ENCODE data around the gene ARHGAP42. TPM values are rescaled to one million over a fixed set of nuclear protein-coding genes. Genes with fewer than 3 reads are reported as not detected.

The ARHGAP42 gene
- total RNA-seq, 1 experiment from 2014 or later, result 11.5 TPM

DNA sequence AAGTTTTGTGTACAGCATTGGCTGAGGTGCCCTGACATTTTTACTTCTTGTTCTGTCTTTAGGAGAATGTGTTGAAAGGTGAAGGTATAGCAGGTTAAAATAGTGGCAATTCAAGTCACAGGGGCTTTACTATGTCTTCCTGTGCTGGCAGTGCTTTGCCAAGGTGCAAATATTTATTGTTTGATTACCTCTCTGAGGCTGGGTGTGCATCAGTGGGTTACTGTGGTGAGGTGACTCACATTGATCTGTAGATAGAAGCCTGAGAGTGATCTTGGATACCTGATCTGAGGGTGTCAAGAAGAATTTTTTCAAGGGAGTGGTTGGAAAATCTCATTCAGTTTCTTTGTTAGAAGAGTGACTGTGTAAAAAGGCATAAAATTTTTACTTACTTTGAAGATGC, 90.0 kb downstream of the ARHGAP42 start:
- in situ Hi-C loops (cut with HindIII; ENCODE audit: low pct_unique_long_range_greater_than_20kb, low sequenced_read_pairs), result no loop called here
- peak; percentile 82 for DNase-seq (ENCODE audit: low read depth)

DNA sequence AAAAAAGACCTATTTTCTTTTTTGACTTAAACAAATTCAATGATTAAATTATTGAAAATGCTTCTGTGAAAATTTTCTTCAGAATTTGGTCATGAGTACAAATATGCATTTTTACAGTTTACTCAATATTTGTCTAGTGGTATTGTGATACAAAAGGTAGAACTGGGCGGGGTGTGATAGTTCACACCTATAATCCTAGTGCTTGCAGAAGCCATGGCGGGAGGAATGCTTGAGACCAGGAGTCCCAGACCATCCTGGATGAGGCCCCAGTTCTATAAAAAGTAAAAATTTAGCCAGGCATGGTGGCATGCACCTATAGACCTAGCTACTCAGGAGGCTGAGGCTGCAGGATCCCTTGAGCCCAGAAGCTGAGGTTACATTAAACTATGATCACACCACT, 90.6 kb downstream of the ARHGAP42 start:
- DNase-seq (ENCODE audit: low read depth), result no peak
- in situ Hi-C loops (cut with HindIII; ENCODE audit: low pct_unique_long_range_greater_than_20kb, low sequenced_read_pairs), result no loop called here

DNA sequence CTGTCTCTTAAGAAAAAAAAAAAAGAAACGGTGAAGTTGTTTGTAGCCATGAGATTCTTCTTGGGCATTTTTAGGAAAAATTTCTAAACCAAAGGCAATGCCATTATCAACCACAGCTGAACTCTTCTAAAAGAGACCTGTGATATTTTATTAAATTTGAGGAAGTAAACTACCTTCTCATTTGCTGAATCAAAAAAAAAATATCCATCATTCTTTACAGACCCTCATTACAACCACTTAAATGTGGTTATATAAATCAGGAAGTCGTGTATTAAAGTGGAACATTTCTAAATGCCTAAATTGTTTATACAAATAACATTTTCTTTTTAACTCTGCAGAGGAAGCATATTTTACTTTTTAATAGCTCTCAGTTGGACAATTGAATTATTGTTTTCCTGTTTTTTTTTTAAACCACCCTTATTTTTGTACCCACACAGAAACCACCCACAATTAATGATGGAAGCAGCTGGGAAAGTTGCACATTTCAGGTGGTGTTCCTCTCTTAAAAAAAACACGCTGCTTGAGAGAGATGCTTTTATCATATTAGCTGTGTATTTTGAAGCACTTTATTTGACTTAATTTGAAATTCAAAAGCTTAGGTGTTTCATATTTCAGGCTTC, 91.2 kb downstream of the ARHGAP42 start:
- DNase-seq (ENCODE audit: low read depth), result peak; percentile 76
- in situ Hi-C loops (cut with HindIII; ENCODE audit: low pct_unique_long_range_greater_than_20kb, low sequenced_read_pairs), result no loop called here

DNA sequence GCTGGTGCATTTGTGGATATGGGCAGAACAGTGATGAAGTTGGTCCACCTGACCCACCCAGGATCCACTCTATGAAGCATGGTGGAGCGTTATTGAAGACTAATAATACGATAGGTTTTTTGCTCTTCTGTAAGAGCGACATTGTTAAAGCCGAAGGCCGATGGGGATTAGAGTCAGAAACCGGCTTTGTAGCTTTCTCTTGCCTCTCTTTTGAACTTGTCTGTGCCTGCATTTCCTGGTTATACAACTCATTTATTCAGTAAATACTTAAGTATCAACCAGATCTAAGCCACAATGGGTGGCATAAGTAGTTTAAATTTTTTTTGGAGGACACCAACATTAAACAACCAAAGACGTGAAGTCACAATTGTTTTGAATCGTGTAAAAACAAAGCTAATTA, 93.4 kb downstream of the ARHGAP42 start:
- in situ Hi-C loops (cut with HindIII; ENCODE audit: low pct_unique_long_range_greater_than_20kb, low sequenced_read_pairs), result no loop called here
- no peak for DNase-seq (ENCODE audit: low read depth)

DNA sequence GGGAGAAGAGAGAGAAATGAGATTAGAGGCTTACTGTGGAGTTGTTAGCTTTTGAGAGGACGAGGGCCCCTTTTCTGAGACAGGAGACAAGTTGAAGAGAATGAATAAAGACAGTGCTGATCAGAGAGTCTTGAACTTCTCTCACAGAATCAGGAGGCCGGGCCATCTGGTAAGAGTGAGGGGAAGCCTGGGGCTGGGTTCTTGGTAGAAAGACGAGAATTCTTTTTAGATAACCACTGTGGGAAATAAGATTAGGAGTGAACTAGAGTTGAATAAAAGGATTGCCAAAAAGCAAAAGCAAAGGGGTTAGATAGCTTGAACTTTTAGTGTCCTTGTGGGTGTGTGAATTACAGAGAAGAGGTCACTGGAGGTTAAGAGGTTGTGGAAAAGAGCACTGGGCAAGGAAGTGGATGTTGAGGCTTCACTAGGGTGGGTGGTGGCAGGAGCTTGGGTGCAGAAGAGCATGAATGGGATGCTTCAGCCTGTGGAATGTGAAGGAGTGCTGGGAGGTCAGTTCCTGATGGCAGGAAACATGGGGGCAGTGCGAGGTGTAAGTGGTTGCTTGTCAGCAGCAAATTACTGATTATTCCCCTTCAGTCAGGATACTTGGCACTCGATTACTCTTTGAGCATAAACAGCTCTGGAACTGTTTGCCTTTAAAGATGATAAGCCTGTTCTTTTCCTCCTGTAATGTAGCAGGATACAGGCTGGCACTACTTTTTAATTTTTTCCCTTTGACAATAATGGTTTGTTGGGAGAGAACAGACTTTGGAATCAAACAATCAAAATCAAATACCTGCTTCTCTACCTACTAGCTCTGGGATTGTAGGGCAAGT, 98.3 kb downstream of the ARHGAP42 start:
- DNase-seq (ENCODE audit: low read depth), result no peak
- in situ Hi-C loops (cut with HindIII; ENCODE audit: low pct_unique_long_range_greater_than_20kb, low sequenced_read_pairs), result no loop called here

DNA sequence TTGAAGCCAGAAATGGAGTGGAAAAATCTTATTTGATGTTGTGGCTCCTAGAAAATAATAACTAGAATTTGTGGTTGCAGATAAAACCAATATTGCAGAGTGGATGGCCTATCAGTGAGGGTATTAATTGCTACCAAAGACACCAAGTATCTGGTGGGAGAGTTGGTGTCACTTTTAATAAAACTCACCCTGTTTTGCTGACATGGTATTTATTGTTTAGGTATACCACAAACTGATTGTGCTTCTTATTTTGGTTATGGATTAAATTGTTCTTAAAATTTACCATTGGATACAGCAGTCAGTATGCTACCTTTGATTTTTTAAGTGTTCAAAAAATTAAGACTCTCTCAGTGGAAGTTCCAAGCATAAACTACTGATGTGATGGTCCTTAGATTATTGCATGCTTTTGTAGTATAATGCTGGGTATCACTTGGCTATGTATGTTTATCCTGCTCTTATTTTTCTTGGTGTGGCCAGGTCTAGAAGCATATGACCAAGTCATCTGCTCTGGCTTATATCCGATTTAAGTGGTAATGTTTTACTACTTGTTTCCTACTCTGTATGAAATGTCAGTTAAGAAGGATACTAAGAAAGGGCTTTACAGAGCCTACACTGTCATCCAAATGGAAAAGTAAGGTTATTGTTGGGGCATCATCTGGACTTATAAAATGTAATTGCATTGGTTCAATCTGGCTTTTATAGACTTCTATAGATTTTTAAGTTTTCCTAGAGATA, 101.6 kb downstream of the ARHGAP42 start:
- in situ Hi-C loops (cut with HindIII; ENCODE audit: low pct_unique_long_range_greater_than_20kb, low sequenced_read_pairs), result no loop called here
- DNase-seq (ENCODE audit: low read depth), result peak; percentile 60

DNA sequence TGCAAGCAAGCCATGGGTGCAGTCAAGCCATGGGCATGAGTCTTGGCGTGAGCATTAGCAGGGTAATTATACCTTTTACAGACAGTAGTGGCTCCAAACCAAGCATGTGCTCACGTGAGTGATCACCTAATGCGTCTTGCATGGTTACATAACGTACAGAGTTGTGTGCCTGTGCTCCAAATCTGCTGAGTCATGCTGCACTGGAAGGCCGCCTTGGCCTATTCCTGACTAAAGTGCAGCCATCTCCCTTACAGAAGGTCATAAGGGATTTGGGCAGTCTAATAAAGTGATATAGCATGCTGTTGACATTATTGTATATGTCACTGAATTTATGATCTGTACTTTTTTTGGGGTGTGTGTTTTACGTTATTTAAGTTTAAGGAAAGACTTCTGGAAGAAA, 102.4 kb downstream of the ARHGAP42 start:
- in situ Hi-C loops (cut with HindIII; ENCODE audit: low pct_unique_long_range_greater_than_20kb, low sequenced_read_pairs), result no loop called here
- DNase-seq (ENCODE audit: low read depth), result peak; percentile 78

DNA sequence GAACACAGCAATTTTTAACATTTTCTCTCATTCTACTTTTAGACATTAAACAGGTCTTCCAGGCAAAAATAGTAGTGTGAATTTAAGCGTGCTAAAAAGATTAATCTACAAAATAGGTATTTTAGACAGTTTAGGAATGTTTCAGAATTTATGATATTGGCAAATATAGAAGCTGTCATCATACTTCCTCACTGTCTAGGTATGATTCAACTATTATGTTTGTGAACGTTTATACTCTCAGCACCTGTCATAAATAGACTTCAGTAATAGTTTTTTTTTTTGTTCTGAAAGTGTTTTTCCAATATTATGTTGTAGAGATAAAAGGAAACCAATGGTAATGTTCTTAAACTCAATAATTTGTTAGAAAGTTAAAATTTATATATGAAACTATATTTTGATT, 103.0 kb downstream of the ARHGAP42 start:
- in situ Hi-C loops (cut with HindIII; ENCODE audit: low pct_unique_long_range_greater_than_20kb, low sequenced_read_pairs), result no loop called here
- no peak for DNase-seq (ENCODE audit: low read depth)

DNA sequence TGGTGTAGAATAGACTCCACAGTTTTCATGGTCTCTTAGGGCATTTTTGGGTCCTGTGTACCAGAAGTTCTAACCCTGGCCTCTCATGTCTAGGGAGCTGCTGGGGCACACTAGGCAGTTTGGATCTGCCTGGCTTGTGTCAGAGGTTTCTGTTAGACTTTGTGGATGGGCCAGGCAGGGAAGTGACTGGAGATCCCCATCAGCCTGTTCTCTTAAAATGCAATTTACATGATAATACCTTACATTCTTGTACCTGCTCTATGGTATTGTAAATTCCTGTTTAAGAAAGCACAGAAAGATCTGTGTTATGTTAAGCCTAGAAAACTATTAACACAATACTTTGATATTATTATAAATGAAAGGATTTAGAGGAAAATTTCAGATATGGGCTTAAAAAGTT, 104.0 kb downstream of the ARHGAP42 start:
- in situ Hi-C loops (cut with HindIII; ENCODE audit: low pct_unique_long_range_greater_than_20kb, low sequenced_read_pairs), result no loop called here
- DNase-seq (ENCODE audit: low read depth), result no peak

DNA sequence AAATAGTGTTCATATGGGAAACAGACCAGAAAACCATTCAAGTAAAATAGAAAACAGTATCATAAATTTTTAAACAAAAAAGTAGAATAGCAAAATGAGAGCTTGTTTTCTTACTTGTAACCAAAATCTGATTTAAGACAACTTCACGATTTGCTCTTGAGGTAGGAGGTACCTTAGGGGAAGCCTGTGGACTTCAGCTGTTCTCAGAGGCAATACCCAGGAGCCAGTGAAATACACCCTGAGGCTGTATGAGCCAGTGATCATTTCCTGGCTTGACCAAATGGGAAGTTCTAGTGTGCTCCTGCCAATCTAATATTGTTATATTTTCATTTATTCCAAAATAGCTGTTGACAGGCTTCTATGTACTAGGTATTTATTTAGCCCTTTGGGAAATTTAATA, 104.8 kb downstream of the ARHGAP42 start:
- no peak for DNase-seq (ENCODE audit: low read depth)
- in situ Hi-C loops (cut with HindIII; ENCODE audit: low pct_unique_long_range_greater_than_20kb, low sequenced_read_pairs), result no loop called here

DNA sequence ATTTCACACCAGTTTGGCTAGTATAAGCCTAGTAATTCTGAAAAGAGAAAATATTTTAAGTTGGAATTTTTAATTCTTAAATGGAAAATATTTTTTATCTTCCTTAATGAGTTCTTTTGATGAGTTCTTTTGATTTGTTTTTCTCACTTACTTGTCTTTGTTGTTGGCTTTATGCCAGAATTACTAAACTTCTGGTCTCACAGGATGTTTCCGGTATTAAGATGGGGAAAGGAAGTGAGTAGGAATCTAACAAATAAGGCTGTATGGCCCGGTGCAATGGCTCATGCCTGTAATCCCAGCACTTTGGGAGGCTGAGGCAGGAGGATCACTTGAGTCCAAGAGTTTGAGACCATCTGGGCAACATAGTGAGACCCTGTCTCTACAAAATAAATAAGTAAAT, 106.4 kb downstream of the ARHGAP42 start:
- in situ Hi-C loops (cut with HindIII; ENCODE audit: low pct_unique_long_range_greater_than_20kb, low sequenced_read_pairs), result no loop called here

DNA sequence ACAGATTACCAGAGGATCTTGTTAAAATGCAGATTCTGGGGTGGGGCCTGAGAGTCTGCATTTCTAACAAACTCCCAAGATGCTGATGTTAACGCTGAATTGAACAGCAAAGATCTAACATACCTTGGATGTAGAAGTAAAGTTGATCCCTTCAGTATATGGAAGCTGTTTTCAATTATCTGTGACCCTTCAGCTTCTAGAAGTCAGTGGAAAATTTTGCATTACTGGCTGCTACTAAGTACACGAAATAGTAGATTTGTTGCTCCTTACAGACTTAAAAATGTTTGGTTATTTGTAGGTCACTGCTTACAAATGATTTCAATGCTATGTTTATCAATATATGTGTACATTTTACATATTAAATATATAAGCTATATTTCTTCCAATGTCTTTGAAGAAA, 107.4 kb downstream of the ARHGAP42 start:
- in situ Hi-C loops (cut with HindIII; ENCODE audit: low pct_unique_long_range_greater_than_20kb, low sequenced_read_pairs), result no loop called here
- no peak for DNase-seq (ENCODE audit: low read depth)

More for the DNA sequence above, 106.4 kb downstream of the ARHGAP42 start:
- no peak for DNase-seq (ENCODE audit: low read depth)

DNA sequence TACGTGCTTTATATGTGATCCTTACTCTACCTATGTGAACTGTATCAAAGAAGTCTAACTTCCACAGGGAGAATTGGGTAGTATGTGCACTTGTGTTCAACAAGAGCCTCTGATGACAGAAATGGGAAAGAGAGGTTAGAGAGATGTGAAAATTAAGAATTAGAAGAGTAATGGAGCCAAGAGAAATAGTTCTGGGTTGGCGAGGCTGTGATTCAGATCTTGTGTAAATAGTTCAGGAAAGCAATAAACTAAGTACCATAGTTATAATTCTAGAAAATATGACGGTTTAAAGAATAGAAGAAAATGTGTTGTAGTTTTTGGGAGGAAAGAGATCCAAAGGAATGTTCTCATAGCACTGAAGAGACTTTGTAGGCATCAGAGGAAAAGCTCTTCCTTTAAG, 112.4 kb downstream of the ARHGAP42 start:
- no peak for DNase-seq (ENCODE audit: low read depth)
- in situ Hi-C loops (cut with HindIII; ENCODE audit: low pct_unique_long_range_greater_than_20kb, low sequenced_read_pairs), result no loop called here

DNA sequence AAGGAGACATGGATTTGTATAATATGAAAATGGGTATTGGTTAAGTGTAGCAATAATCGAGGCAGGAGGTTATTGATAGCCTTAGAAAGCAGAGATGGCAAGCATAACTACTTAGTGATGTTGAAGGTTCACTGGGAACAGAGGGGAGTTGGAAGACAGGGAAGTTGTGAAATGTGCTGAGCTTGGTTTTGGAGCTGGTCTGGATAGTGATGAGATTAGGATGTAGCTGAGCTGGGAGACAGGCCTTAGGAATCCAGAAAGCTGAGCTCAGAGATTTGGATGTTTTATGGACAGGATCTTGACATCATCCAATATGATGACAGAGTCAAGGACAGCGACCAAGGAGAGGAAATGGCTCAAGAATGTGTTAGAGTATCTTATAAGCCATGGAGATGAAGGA, 113.1 kb downstream of the ARHGAP42 start:
- no peak for DNase-seq (ENCODE audit: low read depth)
- in situ Hi-C loops (cut with HindIII; ENCODE audit: low pct_unique_long_range_greater_than_20kb, low sequenced_read_pairs), result no loop called here

DNA sequence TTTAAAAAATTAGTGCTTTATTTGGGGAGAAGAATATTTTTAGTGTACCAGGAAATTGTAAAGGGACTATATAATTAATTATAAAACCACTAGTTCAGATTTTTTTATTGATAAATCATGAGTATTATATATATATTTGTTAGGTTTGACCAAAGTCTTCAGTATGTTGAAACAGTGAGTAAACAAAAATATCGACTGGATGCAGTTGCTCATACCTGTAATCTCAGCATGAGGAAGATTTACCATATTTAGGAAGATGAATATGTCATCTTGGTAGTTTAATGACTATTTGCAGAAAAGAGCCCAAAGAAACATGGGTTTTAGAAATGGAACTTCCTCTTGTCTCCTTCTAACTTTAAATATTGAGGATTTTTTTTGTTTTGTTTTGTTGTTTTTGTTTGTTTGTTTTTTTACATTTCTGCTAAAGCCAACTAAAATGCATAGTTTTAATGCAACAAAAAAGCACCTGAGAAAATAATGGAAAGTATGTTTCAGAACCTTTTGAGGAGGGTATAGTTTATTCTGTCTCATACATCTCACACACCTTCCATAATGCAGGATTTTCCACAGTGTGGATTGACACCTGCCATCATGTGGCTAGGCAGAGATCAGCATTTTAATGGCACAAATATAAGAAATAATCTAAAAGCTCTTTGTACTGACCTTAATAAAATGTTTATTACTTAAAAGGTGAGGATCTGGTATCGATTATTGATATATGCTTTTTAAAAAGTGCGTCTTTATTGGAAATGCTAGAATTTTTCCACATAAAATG, 114.3 kb downstream of the ARHGAP42 start:
- no peak for DNase-seq (ENCODE audit: low read depth)
- in situ Hi-C loops (cut with HindIII; ENCODE audit: low pct_unique_long_range_greater_than_20kb, low sequenced_read_pairs), result no loop called here

DNA sequence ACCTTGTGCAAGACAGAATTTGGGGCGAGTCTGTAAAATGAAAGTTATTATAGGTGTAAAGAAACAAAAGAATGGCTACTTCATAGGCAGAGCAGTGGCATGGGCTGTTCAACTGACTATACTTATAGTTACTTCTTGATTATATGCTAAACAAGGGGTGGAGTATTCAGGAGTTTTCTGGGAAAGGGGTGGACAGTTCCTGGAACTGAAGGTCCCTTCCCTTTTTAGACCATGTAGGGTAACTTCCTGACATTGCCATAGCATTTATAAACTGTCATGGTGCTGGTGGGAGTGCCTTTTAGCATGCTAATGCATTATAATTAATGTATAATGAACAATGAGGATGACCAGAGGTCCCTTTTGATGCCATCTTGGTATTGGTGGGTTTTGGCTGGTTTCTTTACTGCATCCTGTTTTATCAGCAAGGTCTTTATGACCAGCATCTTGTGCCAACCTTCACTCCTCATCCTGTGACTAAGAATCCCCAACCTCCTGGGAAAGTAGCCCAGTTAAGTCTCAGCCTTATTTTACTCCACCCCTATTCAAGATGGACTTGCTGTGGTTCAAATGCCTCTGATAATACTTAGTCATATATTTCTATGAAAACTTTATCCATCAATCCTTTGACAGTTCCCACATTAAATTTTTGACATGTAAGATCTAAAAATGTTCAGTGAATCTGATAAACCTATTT, 118.6 kb downstream of the ARHGAP42 start:
- no peak for DNase-seq (ENCODE audit: low read depth)
- in situ Hi-C loops (cut with HindIII; ENCODE audit: low pct_unique_long_range_greater_than_20kb, low sequenced_read_pairs), result no loop called here

DNA sequence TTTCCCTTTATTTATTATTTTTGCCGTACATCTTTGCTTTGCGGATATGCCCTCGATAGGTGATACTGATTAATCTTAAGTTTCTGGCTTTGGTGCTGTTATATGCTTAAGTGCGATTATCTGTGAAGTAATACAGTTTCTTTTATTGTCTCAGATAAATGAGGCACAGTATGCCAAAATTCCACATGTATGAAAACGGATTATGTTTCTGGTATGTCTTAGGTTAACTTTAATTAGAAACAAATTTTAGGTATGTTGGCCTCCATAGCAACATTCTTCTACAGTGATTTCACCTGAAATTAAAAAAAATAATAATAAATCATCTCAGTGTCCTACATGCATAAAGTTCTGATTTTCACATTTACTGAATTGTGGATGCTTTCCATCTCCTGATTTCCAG, 119.2 kb downstream of the ARHGAP42 start:
- in situ Hi-C loops (cut with HindIII; ENCODE audit: low pct_unique_long_range_greater_than_20kb, low sequenced_read_pairs), result no loop called here

DNA sequence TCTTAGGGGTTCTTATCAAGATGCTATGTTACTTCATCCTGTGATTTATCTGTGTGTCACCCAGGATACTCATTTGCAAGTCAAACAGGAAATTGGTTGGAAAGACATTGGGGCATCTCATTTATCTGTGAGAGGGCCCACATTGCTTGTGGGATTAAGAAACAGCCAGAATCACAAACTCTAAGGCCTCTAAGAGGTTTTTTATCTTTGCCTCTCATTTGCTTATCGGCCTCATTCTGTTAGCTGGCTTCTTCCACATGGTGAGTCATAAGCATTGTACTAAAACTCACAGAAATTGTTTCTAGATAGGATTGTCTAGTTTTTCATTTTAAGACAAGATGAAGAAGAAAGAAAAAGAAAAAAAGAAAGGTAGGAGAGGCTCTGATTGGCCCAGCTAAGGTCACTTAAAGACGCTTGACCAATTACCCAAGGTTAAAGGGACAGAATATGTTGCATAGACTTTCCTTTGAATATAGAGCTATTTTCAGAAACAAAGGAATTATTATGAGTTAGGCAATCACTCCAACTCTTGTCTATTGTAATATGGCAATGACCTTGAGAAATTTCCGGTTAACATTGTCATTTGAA, 121.9 kb downstream of the ARHGAP42 start:
- peak; percentile 57 for DNase-seq (ENCODE audit: low read depth)
- in situ Hi-C loops (cut with HindIII; ENCODE audit: low pct_unique_long_range_greater_than_20kb, low sequenced_read_pairs), result no loop called here

More for the DNA sequence above, 119.2 kb downstream of the ARHGAP42 start:
- DNase-seq (ENCODE audit: low read depth), result no peak
